ENCODE results near the gene SYTL2. TPM values are rescaled to one million over a fixed set of nuclear protein-coding genes. Genes with fewer than 3 reads are reported as not detected.

The SYTL2 gene
- total and polyA plus RNA-seq, 8 donors, result 21.3 to 63.3 (median 45.0) TPM

DNA sequence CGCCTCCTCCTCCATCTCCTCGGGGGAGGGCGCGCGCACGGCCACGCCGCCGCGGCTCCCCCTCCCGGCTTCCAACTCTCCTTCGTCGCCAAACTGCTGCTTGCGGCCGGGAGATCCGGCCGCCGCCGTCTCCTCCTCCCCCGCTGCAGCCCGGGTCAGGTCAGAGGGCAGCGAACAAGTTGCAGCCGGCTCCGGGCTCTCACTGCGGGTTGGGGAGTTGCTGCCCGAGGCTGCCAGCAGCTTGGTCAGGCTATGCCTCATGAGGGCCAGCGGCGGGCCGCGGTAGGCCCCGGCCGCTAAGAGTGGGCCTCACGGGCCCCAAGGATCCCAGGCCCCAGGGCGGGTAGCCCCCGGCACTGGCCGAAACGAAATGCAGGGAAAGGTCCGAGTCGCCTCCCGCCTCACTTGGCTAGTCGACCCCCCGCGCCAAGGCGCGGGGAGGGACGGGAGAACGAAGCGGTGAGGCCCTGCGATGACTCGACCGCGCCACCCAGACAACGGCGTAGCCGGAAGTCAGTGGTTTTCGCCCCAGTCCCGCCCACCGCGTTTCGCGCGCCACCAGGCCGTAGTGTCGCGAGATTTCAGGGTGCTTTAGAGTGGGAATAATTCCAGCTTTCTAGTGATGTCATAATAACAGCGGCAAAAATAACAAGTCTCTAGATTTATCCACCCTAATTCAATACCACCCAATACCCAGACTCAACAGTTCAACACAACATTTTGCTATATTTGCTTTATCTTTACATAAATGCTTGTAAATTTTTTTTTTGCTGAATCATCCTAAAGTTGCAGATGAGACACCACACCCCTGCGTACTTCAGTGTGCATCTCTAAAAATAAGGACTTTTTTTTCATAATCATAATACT is 146.1 kb downstream of the SYTL2 start, which contains the start of gene CREBZF:
TSS of gene CREBZF (minus strand) at position 515 of the 867 bp plus-strand sequence. CDS start at position 261, 254 bp downstream.
- H3K36me3 ChIP-seq, result peaks cover 0 to 8% of the 10 kb centered on the region in 2 donors
- H3K4me3 ChIP-seq, result peak within 1 kb of the TSS; percentile 79 to 92
- peaks cover 18 to 37% of the 10 kb centered on the region in 2 donors for H3K4me1 ChIP-seq
- intact Hi-C loops (cut with DNase I), result no loop called here
- TF ChIP-seq CTCF (IDR thresholded peaks at IDR 0.05), result no peak
- DNase-seq (peak; percentile 95 to 97 (median 97)), ATAC-seq (peak; percentile 93)
- H3K27ac ChIP-seq, result peak within 1 kb of the TSS; percentile 98 to 99
- no peaks in the 10 kb centered on the region for H3K9me3 ChIP-seq
- no peaks in the 10 kb centered on the region for H3K27me3 ChIP-seq

- DNase-seq (peak; percentile 70 to 95 (median 86)), ATAC-seq (peak; percentile 81)
- Histone ChIP-seq H3K36me3 (peaks cover 0 to 16% of the 10 kb centered on the region in 2 donors), H3K9me3 (no peaks in the 10 kb centered on the region), H3K27me3 (no peaks in the 10 kb centered on the region), H3K27ac (peak overlapping the region; percentile 98 to 99), H3K4me1 (peaks cover 18 to 46% of the 10 kb centered on the region in 2 donors), H3K4me3 (peak overlapping the region; percentile 79 to 92)
- intact Hi-C loops (cut with DNase I), result no loop called here
- TF ChIP-seq CTCF (IDR thresholded peaks at IDR 0.05), result peak; percentile 41 to 52
These were observed 147.0 kb downstream of the SYTL2 start for GRCh38 chr11:85663753-85664614.

- intact Hi-C loops (cut with DNase I), result no loop called here
- TF ChIP-seq CTCF (IDR thresholded peaks at IDR 0.05), result no peak
- DNase-seq (no peak), ATAC-seq (no peak)
- peak overlapping the region; percentile 98 to 99 for H3K27ac ChIP-seq
- H3K9me3 ChIP-seq, result no peaks in the 10 kb centered on the region
- peak overlapping the region; percentile 79 to 92 for H3K4me3 ChIP-seq
- H3K4me1 ChIP-seq, result peaks cover 18 to 52% of the 10 kb centered on the region in 2 donors
- H3K27me3 ChIP-seq, result no peaks in the 10 kb centered on the region
- peaks cover 0 to 23% of the 10 kb centered on the region in 2 donors for H3K36me3 ChIP-seq
These were observed 147.7 kb downstream of the SYTL2 start for GRCh38 chr11:85663080-85663752.

DNA sequence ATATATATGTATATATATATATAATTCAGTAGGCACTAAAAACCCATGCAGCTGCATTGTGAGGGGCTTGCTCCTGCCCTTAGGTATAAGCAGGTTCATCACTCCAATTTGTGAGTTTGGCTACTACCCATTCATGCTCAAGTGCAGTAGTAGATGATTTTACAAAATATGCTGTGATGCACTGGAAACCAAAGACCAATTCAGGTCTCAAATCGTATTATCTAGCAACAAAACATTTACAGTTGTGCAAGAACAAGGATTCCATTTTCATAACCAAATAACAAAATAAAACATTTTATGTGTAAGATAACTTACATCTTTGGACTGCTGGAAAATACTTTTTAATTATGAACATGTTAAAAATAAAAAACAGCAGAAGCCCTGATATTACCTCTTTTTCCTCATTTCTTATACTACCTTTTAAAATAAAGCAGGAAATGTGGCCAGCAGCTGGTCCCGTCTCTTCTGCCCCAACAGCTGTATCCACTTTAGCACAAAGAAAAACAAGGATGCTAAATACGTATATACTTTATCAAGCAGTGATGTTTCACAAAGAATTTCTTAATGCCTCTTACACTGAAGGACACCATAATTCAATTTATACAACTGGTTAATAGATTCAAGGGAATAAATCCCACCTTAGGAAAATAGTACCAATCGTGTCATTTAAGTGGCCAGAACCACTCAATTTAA is 148.8 kb downstream of the SYTL2 start:
- H3K4me1 ChIP-seq, result peaks cover 18 to 59% of the 10 kb centered on the region in 2 donors
- no peak overlapping the region for H3K27ac ChIP-seq
- ATAC-seq (no peak), DNase-seq (no peak)
- H3K9me3 ChIP-seq, result no peaks in the 10 kb centered on the region
- H3K36me3 ChIP-seq, result peaks cover 0 to 31% of the 10 kb centered on the region in 2 donors
- intact Hi-C loops (cut with DNase I), result no loop called here
- H3K27me3 ChIP-seq, result no peaks in the 10 kb centered on the region
- H3K4me3 ChIP-seq, result peak overlapping the region; percentile 16 to 92
- no peak for TF ChIP-seq CTCF (IDR thresholded peaks at IDR 0.05)

Measured in left lung (tissue), 10 donors.